Stimulated activated CD4-positive, alpha-beta T cell treated with anti-CD3 and anti-CD28 coated beads, Interleukin-4, amount 100 ng/mL, for 24 hours (primary cell): Measurements from ENCODE around the gene CFAP57.

Experiments
- DNase-seq: peaks from one replicate; pipeline ENCODE4 v3.0.0-alpha.2; 2020

CFAP57 gene

GRCh38 chr1:43229826-43230780, 58.0 kb downstream of the CFAP57 start:
- no peak for DNase-seq

- DNase-seq = no peak
These were observed 59.9 kb downstream of the CFAP57 start for GRCh38 chr1:43232074-43232473.

- no peak for DNase-seq
These were observed 60.4 kb downstream of the CFAP57 start for GRCh38 chr1:43232482-43232881.

GRCh38 chr1:43233631-43234030, 61.5 kb downstream of the CFAP57 start:
- DNase-seq = no peak

- DNase-seq = no peak
These were observed 62.1 kb downstream of the CFAP57 start for GRCh38 chr1:43234267-43234666.

GRCh38 chr1:43235040-43235439, 62.9 kb downstream of the CFAP57 start:
- no peak for DNase-seq

- no peak for DNase-seq
These were observed 63.5 kb downstream of the CFAP57 start for GRCh38 chr1:43235451-43236121.

- DNase-seq = no peak
These were observed 65.0 kb downstream of the CFAP57 start for GRCh38 chr1:43237121-43237520.

- DNase-seq = peak; percentile 27
These were observed 66.0 kb downstream of the CFAP57 start for GRCh38 chr1:43238085-43238484.

- DNase-seq = no peak
These were observed 66.9 kb downstream of the CFAP57 start for GRCh38 chr1:43238991-43239469.

GRCh38 chr1:43239484-43239883, 67.4 kb downstream of the CFAP57 start:
- no peak for DNase-seq

- DNase-seq = no peak
These were observed 69.3 kb downstream of the CFAP57 start for GRCh38 chr1:43241413-43241836.

GRCh38 chr1:43243299-43243698, 71.2 kb downstream of the CFAP57 start:
- no peak for DNase-seq

GRCh38 chr1:43246466-43247213, 74.5 kb downstream of the CFAP57 start:
- DNase-seq = no peak

- no peak for DNase-seq
These were observed 75.3 kb downstream of the CFAP57 start for GRCh38 chr1:43247256-43247921.

- no peak for DNase-seq
These were observed 78.2 kb downstream of the CFAP57 start for GRCh38 chr1:43250351-43250761.

GRCh38 chr1:43251024-43251423, 78.9 kb downstream of the CFAP57 start:
- DNase-seq = no peak

GRCh38 chr1:43252225-43252624, 80.1 kb downstream of the CFAP57 start:
- no peak for DNase-seq

- DNase-seq = no peak
These were observed 81.0 kb downstream of the CFAP57 start for GRCh38 chr1:43253173-43253572.

GRCh38 chr1:43253876-43254275, 81.7 kb downstream of the CFAP57 start:
- DNase-seq = no peak

- no peak for DNase-seq
These were observed 83.5 kb downstream of the CFAP57 start for GRCh38 chr1:43255438-43256210.
